ENCODE results near the gene ZNF124.

DNA sequence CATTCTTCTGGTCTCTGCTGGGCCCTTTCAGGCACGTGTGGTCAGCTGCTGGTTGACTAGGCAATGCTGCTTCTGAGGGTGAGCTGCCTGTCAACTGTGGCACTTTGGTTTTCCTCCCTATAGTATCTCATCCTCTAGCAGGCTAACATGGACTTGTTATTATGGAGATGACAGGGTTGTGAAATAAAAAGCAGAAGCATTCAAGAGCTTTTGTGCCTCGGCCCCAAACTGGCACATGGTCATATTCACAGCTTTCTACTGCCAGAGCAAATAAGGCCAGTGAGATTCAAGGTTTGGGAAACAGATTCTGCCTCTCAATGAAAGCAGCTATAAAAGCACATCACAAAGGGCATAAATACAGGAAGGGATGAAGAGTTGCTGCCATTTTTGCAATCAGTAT is 1.6 kb upstream of the ZNF124 start:
- TF ChIP-seq POLR2A (IDR thresholded peaks at IDR 0.05; ENCODE audit: control extremely low read depth in 1 of 2, low read depth in 2 of 2, low read length in 2 of 2) = no peak
- TF ChIP-seq, protein P1, sequence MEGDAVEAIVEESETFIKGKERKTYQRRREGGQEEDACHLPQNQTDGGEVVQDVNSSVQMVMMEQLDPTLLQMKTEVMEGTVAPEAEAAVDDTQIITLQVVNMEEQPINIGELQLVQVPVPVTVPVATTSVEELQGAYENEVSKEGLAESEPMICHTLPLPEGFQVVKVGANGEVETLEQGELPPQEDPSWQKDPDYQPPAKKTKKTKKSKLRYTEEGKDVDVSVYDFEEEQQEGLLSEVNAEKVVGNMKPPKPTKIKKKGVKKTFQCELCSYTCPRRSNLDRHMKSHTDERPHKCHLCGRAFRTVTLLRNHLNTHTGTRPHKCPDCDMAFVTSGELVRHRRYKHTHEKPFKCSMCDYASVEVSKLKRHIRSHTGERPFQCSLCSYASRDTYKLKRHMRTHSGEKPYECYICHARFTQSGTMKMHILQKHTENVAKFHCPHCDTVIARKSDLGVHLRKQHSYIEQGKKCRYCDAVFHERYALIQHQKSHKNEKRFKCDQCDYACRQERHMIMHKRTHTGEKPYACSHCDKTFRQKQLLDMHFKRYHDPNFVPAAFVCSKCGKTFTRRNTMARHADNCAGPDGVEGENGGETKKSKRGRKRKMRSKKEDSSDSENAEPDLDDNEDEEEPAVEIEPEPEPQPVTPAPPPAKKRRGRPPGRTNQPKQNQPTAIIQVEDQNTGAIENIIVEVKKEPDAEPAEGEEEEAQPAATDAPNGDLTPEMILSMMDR (IDR thresholded peaks at IDR 0.05; ENCODE audit: control extremely low read depth in 1 of 3, insufficient read depth in 1 of 3, low read depth in 1 of 3, low read length in 3 of 3) = no peak
